CD1c-positive myeloid dendritic cell (primary cell): Measurements from ENCODE around the gene CDK5RAP1.

Experiments
- DNase-seq: peaks from one replicate; pipeline ENCODE4 v3.0.0-alpha.2; 2016; ENCODE audit errors: extremely low spot score

CDK5RAP1 gene

GRCh38 chr20:33386673-33387072, 14.6 kb downstream of the CDK5RAP1 start:
- no peak for DNase-seq

GRCh38 chr20:33377366-33377765, 24.0 kb downstream of the CDK5RAP1 start:
- no peak for DNase-seq

GRCh38 chr20:33373735-33374605, 27.3 kb downstream of the CDK5RAP1 start:
- no peak for DNase-seq

GRCh38 chr20:33372993-33373441, 28.3 kb downstream of the CDK5RAP1 start:
- no peak for DNase-seq

GRCh38 chr20:33370291-33370690, 31.0 kb downstream of the CDK5RAP1 start:
- DNase-seq, result peak; percentile 10

- no peak for DNase-seq
Measured at GRCh38 chr20:33362898-33363297, 38.4 kb downstream of the CDK5RAP1 start.

GRCh38 chr20:33359399-33360261, 41.7 kb downstream of the CDK5RAP1 start:
- no peak for DNase-seq

- DNase-seq, result no peak
Measured at GRCh38 chr20:33353013-33353402, 48.3 kb downstream of the CDK5RAP1 start.

- no peak for DNase-seq
Measured at GRCh38 chr20:33352258-33353012, 48.9 kb downstream of the CDK5RAP1 start.

- DNase-seq, result no peak
Measured at GRCh38 chr20:33351696-33352095, 49.6 kb downstream of the CDK5RAP1 start.

- DNase-seq, result no peak
Measured at GRCh38 chr20:33349493-33349892, 51.8 kb downstream of the CDK5RAP1 start.

- DNase-seq, result no peak
Measured at GRCh38 chr20:33348136-33348937, 53.0 kb downstream of the CDK5RAP1 start.

- no peak for DNase-seq
Measured at GRCh38 chr20:33345342-33345741, 56.0 kb downstream of the CDK5RAP1 start.

- DNase-seq, result no peak
Measured at GRCh38 chr20:33343521-33343920, 57.8 kb downstream of the CDK5RAP1 start.

- DNase-seq, result no peak
Measured at GRCh38 chr20:33339515-33340058, 61.7 kb downstream of the CDK5RAP1 start.

GRCh38 chr20:33338467-33339258, 62.7 kb downstream of the CDK5RAP1 start:
- no peak for DNase-seq

GRCh38 chr20:33337531-33338165, 63.7 kb downstream of the CDK5RAP1 start:
- DNase-seq, result no peak

GRCh38 chr20:33337119-33337518, 64.2 kb downstream of the CDK5RAP1 start:
- no peak for DNase-seq

GRCh38 chr20:33336375-33336774, 64.9 kb downstream of the CDK5RAP1 start:
- no peak for DNase-seq
